Measurements from ENCODE around the gene KIF13A.
"Not testable (repeated sequence)": the region's sequence is repeated elsewhere in the genome, so short reads cannot be mapped to it uniquely, and the experiment has no call there.

Gene KIF13A

GRCh38 chr6:17967668-17968518 is 19.5 kb downstream of the KIF13A start:
- ATAC-seq = no peak
- no peaks in the 10 kb centered on the region for H3K36me3 Mint-ChIP-seq (ENCODE audit: low read depth)
- DNase-seq = no peak

GRCh38 chr6:17966451-17966850 is 21.0 kb downstream of the KIF13A start:
- H3K36me3 Mint-ChIP-seq (ENCODE audit: low read depth) = no peaks in the 10 kb centered on the region

More at GRCh38 chr6:17967668-17968518, 19.5 kb downstream of the KIF13A start:
- Mint-ChIP-seq H3K27ac (peak overlapping the region; percentile 14), H3K9me3 (no peaks in the 10 kb centered on the region), H3K4me3 (no peak overlapping the region), H3K4me1 (no peaks in the 10 kb centered on the region), H3K27me3 (peaks cover 4% of the 10 kb centered on the region)

GRCh38 chr6:17965397-17965796 is 22.0 kb downstream of the KIF13A start:
- Mint-ChIP-seq H3K4me1 (peaks cover 2% of the 10 kb centered on the region), H3K27ac (no peak overlapping the region), H3K27me3 (peaks cover 11% of the 10 kb centered on the region), H3K4me3 (no peak overlapping the region), H3K36me3 (ENCODE audit: low read depth) (no peaks in the 10 kb centered on the region), H3K9me3 (no peaks in the 10 kb centered on the region)
- no peak for ATAC-seq
- DNase-seq = no peak

More at GRCh38 chr6:17966451-17966850, 21.0 kb downstream of the KIF13A start:
- no peaks in the 10 kb centered on the region for H3K9me3 Mint-ChIP-seq
- H3K4me1 Mint-ChIP-seq = peaks cover 2% of the 10 kb centered on the region
- H3K27ac Mint-ChIP-seq = no peak overlapping the region
- ATAC-seq = no peak
- H3K27me3 Mint-ChIP-seq = peaks cover 11% of the 10 kb centered on the region
- no peak for DNase-seq
- H3K4me3 Mint-ChIP-seq = no peak overlapping the region

- Mint-ChIP-seq H3K9me3 (no peaks in the 10 kb centered on the region), H3K4me3 (no peak overlapping the region), H3K27ac (no peak overlapping the region), H3K36me3 (ENCODE audit: low read depth) (no peaks in the 10 kb centered on the region), H3K4me1 (peaks cover 2% of the 10 kb centered on the region), H3K27me3 (peaks cover 14% of the 10 kb centered on the region)
- ATAC-seq (no peak), DNase-seq (no peak)
Observed at GRCh38 chr6:17964633-17965032, 22.8 kb downstream of the KIF13A start.

- Mint-ChIP-seq H3K27ac (no peak overlapping the region), H3K27me3 (peaks cover 16% of the 10 kb centered on the region), H3K36me3 (ENCODE audit: low read depth) (no peaks in the 10 kb centered on the region), H3K4me1 (peaks cover 2% of the 10 kb centered on the region), H3K9me3 (no peaks in the 10 kb centered on the region), H3K4me3 (no peak overlapping the region)
- DNase-seq (no peak), ATAC-seq (peak; percentile 43)
Observed at GRCh38 chr6:17962436-17963031, 24.9 kb downstream of the KIF13A start.

- Mint-ChIP-seq H3K27me3 (peaks cover 16% of the 10 kb centered on the region), H3K4me3 (no peak overlapping the region), H3K27ac (no peak overlapping the region), H3K36me3 (ENCODE audit: low read depth) (no peaks in the 10 kb centered on the region), H3K9me3 (no peaks in the 10 kb centered on the region), H3K4me1 (peaks cover 4% of the 10 kb centered on the region)
- ATAC-seq (no peak), DNase-seq (no peak)
Observed at GRCh38 chr6:17959302-17959701, 28.1 kb downstream of the KIF13A start.

- Mint-ChIP-seq H3K4me3 (no peak overlapping the region), H3K9me3 (no peaks in the 10 kb centered on the region), H3K4me1 (peaks cover 4% of the 10 kb centered on the region), H3K36me3 (ENCODE audit: low read depth) (no peaks in the 10 kb centered on the region), H3K27me3 (peaks cover 16% of the 10 kb centered on the region), H3K27ac (no peak overlapping the region)
- no peak for ATAC-seq
- DNase-seq = no peak
Observed at GRCh38 chr6:17957904-17958620, 29.4 kb downstream of the KIF13A start.

GRCh38 chr6:17957498-17957897 is 29.9 kb downstream of the KIF13A start:
- no peak overlapping the region for H3K4me3 Mint-ChIP-seq
- ATAC-seq (peak; percentile 69), DNase-seq (no peak)
- H3K27ac Mint-ChIP-seq = no peak overlapping the region
- peaks cover 4% of the 10 kb centered on the region for H3K4me1 Mint-ChIP-seq
- peaks cover 16% of the 10 kb centered on the region for H3K27me3 Mint-ChIP-seq
- H3K9me3 Mint-ChIP-seq = no peaks in the 10 kb centered on the region
- no peaks in the 10 kb centered on the region for H3K36me3 Mint-ChIP-seq (ENCODE audit: low read depth)

- Mint-ChIP-seq H3K36me3 (ENCODE audit: low read depth) (no peaks in the 10 kb centered on the region), H3K4me1 (peaks cover 2% of the 10 kb centered on the region), H3K27me3 (peaks cover 12% of the 10 kb centered on the region), H3K4me3 (no peak overlapping the region), H3K27ac (no peak overlapping the region), H3K9me3 (no peaks in the 10 kb centered on the region)
- DNase-seq (no peak), ATAC-seq (no peak)
Observed at GRCh38 chr6:17957086-17957485, 30.3 kb downstream of the KIF13A start.

- H3K4me3 Mint-ChIP-seq = no peak overlapping the region
- DNase-seq (no peak), ATAC-seq (no peak)
- no peaks in the 10 kb centered on the region for H3K36me3 Mint-ChIP-seq (ENCODE audit: low read depth)
- H3K4me1 Mint-ChIP-seq = no peaks in the 10 kb centered on the region
- peaks cover 4% of the 10 kb centered on the region for H3K27me3 Mint-ChIP-seq
- no peaks in the 10 kb centered on the region for H3K9me3 Mint-ChIP-seq
- H3K27ac Mint-ChIP-seq = no peak overlapping the region
Observed at GRCh38 chr6:17950095-17950494, 37.3 kb downstream of the KIF13A start.

- no peaks in the 10 kb centered on the region for H3K9me3 Mint-ChIP-seq
- H3K36me3 Mint-ChIP-seq (ENCODE audit: low read depth) = no peaks in the 10 kb centered on the region
- no peak for ATAC-seq
- H3K4me3 Mint-ChIP-seq = no peak overlapping the region
- H3K4me1 Mint-ChIP-seq = no peaks in the 10 kb centered on the region
- no peak overlapping the region for H3K27ac Mint-ChIP-seq
- peaks cover 7% of the 10 kb centered on the region for H3K27me3 Mint-ChIP-seq
- DNase-seq = no peak
Observed at GRCh38 chr6:17949168-17949567, 38.3 kb downstream of the KIF13A start.

GRCh38 chr6:17948725-17949124 is 38.7 kb downstream of the KIF13A start:
- no peak for ATAC-seq

GRCh38 chr6:17947574-17947973 is 39.9 kb downstream of the KIF13A start:
- H3K9me3 Mint-ChIP-seq; H3K4me1 Mint-ChIP-seq; ATAC-seq; H3K36me3 Mint-ChIP-seq (ENCODE audit: low read depth); H3K27ac Mint-ChIP-seq; H3K27me3 Mint-ChIP-seq; DNase-seq; H3K4me3 Mint-ChIP-seq: not testable (repeated sequence)

More at GRCh38 chr6:17948725-17949124, 38.7 kb downstream of the KIF13A start:
- DNase-seq = no peak
- no peak overlapping the region for H3K4me3 Mint-ChIP-seq
- H3K27ac Mint-ChIP-seq = no peak overlapping the region
- H3K9me3 Mint-ChIP-seq = no peaks in the 10 kb centered on the region
- no peaks in the 10 kb centered on the region for H3K36me3 Mint-ChIP-seq (ENCODE audit: low read depth)
- H3K27me3 Mint-ChIP-seq = peaks cover 9% of the 10 kb centered on the region
- no peaks in the 10 kb centered on the region for H3K4me1 Mint-ChIP-seq

GRCh38 chr6:17945575-17945974 is 41.9 kb downstream of the KIF13A start:
- Mint-ChIP-seq H3K4me1 (no peaks in the 10 kb centered on the region), H3K36me3 (ENCODE audit: low read depth) (no peaks in the 10 kb centered on the region), H3K4me3 (no peak overlapping the region), H3K27me3 (peaks cover 11% of the 10 kb centered on the region), H3K9me3 (no peaks in the 10 kb centered on the region), H3K27ac (no peak overlapping the region)
- ATAC-seq (no peak), DNase-seq (no peak)

- Mint-ChIP-seq H3K4me3 (no peak overlapping the region), H3K27me3 (peaks cover 13% of the 10 kb centered on the region), H3K27ac (no peak overlapping the region), H3K9me3 (peaks cover 3% of the 10 kb centered on the region), H3K4me1 (no peaks in the 10 kb centered on the region), H3K36me3 (ENCODE audit: low read depth) (no peaks in the 10 kb centered on the region)
- DNase-seq = no peak
- no peak for ATAC-seq
Observed at GRCh38 chr6:17945111-17945510, 42.3 kb downstream of the KIF13A start.

Measured in activated naive CD8-positive, alpha-beta T cell treated with anti-CD3 and anti-CD28 coated beads, Interleukin-2, amount 50 U/mL, for 24 hours (primary cell).